Right lobe of liver (tissue), 6 donors: ENCODE results near the gene KCNJ6. TPM values are rescaled to one million over a fixed set of nuclear protein-coding genes. Genes with fewer than 3 reads are reported as not detected.

ENCODE experiments used
- ATAC-seq, 4 donors: fragments of 200-7000 bp; cut with Tn5 transposase; one replicate each; pipeline ENCODE4 v1.9.1; 2020; ENCODE audit warnings: mild to moderate bottlenecking in 4 of 4, moderate library complexity in 4 of 4
- DNase-seq, 3 donors: peaks; one replicate each; pipeline ENCODE4 v3.0.0-alpha.2; 2020
- H3K27ac ChIP-seq, 3 donors: fragments of 200-600 bp; one replicate each; pipeline ENCODE4 v1.8.0; 2022
- H3K27me3 ChIP-seq, 2 donors: fragments of 200-600 bp; one replicate each; pipeline ENCODE4 v1.8.0; 2022
- H3K36me3 ChIP-seq, 4 donors: fragments of 200-600 bp; sonication (generic) in 1 of 4; one replicate each; pipeline versions ENCODE4 v1.5.1 to v1.8.0; 2017 to 2022; ENCODE audit warnings: control low read depth in 1 of 4
- H3K4me1 ChIP-seq, 4 donors: fragments of 200-600 bp; sonication (generic) in 1 of 4; one replicate each; pipeline versions ENCODE4 v1.5.1 to v1.8.0; 2017 to 2022; ENCODE audit warnings: control low read depth in 1 of 4
- H3K4me3 ChIP-seq, 3 donors: fragments of 200-600 bp; one replicate each; pipeline ENCODE4 v1.8.0; 2022
- H3K9me3 ChIP-seq, 4 donors: fragments of 200-600 bp; sonication (generic) in 1 of 4; one replicate each; pipeline versions ENCODE4 v1.5.1 to v1.8.0; 2017 to 2022; ENCODE audit warnings: control low read depth in 1 of 4
- POLR2A ChIP-seq: fragments of 450-650 bp; IDR thresholded peaks from one replicate; pipeline ENCODE4 v1.6.1; 2017; ENCODE audit warnings: antibody characterized with exemption, mild to moderate bottlenecking
- WGBS: methylation state at CpG from one replicate; pipeline ENCODE4 v1.1.6; 2018; ENCODE audit warnings: low coverage, low lambda C conversion rate; ENCODE audit not compliant: insufficient coverage; ENCODE audit errors: missing lambda C conversion rate; 5-methylcytosine and 5-hydroxymethylcytosine counted together
- intact Hi-C, 2 donors: fragments of 100-400 bp; cut with DNase I; formaldehyde crosslinking; loops; one replicate each; pipeline versions ENCODE4 v1.11.2 to v1.14.1; 2022
- total RNA-seq, 6 experiments: library from RNA; depleted of rRNA in 2 of 6; stranded (reverse); fragments of >200 nt in 2 of 6; fragmentation: NEBNext Ultra II Directional in 3 of 6; extraction: Animal tissue kit (Norgen Biotek cat#: 25700) in 3 of 6; gene quantifications; one replicate each; pipeline versions ENCODE4 v1.1.0 to v1.2.4, GENCODE V29; 2016 to 2023
- TF ChIP-seq, protein P1 (sequence below), 4 donors: fragments of 200-600 bp in 3 of 4; fragments of 450-650 bp in 1 of 4; IDR thresholded peaks; one replicate each; pipeline versions ENCODE4 v1.5.1 to v1.8.0; 2016 to 2022; ENCODE audit warnings: antibody characterized with exemption in 4 of 4, mild to moderate bottlenecking in 2 of 4
- donor health status: DM: no; HTN: yes; CAD: no.
- donor health status: DM: no; HTN: no; CAD: no.
- donor health status: DM: no; HTN: no; CAD: no.
- donor health status: DM: no; HTN: yes; CAD: no.
- donor health status: DM: no; HTN: yes; CAD: no.

The KCNJ6 gene
- total RNA-seq, 6 experiments from 2014 or later, result under 0.01 to 0.12 TPM; not detected in 4

DNA sequence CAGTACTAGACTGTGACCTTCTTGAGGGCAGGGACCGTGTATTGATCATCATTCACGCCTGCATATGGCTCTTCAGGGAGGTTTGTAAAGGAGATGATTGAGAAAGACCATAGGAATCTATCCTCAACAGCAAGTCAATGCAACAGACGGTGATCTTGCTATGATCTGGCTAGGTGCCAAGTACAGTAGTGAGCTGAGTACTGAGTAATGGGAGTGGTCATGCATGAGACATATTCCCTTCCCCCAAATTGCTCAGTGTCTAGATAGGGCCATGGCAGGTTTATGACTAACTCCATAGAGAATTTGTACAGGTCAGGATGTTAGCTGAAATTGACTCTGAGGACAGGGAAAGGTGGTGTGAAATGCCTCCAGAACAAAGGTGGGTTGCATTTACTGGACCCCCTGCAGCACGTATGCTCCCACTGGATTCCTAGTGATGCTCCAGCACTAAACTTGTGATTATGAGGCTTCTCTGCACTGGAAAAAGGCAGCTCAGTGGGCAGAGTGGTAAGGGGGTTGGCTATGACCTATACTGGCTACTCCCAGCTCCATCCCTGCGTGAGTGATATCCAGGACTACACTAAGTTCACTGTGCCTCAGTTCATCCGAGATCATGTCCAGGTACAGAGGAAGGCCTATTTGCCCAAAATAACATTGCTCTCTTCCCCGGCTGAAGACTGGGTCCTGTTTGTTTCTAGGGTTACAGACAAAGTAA is 37.2 kb downstream of the KCNJ6 start:
- Histone ChIP-seq H3K4me3 (no peak overlapping the region), H3K27me3 (no peaks in the 10 kb centered on the region), H3K9me3 (no peaks in the 10 kb centered on the region), H3K27ac (no peak overlapping the region), H3K36me3 (no peaks in the 10 kb centered on the region), H3K4me1 (no peaks in the 10 kb centered on the region)
- no peak for ATAC-seq
- intact Hi-C loops, result no loop called here
- no peak for TF ChIP-seq POLR2A
- TF ChIP-seq, protein P1, sequence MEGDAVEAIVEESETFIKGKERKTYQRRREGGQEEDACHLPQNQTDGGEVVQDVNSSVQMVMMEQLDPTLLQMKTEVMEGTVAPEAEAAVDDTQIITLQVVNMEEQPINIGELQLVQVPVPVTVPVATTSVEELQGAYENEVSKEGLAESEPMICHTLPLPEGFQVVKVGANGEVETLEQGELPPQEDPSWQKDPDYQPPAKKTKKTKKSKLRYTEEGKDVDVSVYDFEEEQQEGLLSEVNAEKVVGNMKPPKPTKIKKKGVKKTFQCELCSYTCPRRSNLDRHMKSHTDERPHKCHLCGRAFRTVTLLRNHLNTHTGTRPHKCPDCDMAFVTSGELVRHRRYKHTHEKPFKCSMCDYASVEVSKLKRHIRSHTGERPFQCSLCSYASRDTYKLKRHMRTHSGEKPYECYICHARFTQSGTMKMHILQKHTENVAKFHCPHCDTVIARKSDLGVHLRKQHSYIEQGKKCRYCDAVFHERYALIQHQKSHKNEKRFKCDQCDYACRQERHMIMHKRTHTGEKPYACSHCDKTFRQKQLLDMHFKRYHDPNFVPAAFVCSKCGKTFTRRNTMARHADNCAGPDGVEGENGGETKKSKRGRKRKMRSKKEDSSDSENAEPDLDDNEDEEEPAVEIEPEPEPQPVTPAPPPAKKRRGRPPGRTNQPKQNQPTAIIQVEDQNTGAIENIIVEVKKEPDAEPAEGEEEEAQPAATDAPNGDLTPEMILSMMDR (IDR thresholded peaks at IDR 0.05), result no peak
- DNase-seq, result no peak
- 45% methylated on average over 7 of the region's 7 CpGs for WGBS

DNA sequence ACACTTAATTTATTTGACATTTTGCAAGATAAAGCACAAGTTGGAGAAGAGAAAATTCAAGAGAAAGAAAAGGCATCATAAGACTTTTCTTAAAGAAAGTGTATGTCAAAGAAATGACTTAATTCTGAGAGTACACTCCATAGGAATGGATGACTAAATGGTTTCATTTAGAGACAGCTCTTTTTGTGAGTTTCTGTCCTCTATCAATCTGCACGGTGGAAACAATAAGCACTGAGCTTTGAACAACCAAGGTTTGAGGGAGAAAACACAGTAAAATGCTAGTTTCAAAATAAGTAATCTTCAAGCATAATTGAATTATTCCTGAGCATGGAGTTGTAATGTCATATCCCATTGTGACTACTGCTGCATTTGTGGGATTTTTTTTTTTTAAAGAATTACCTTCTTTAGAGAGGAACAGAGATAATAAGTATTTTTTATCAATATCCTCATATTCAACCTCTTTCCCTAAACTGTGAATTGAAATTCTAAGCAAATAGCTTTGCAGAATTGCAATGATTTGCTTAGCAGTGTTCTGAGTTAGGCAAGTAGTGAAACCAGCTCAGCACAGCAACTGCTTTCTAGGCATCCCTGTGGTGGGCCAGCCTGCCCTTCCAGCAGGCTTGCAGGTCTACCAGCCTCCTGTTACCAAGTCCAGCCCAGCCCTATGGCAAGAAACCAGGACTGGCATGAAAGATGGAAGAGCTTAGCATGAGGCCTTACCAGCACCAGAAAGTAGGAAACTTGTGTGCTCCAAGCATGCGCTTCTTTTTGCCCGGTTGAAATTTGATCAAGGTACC is 38.2 kb downstream of the KCNJ6 start:
- no peaks in the 10 kb centered on the region for H3K27me3 ChIP-seq
- 43% methylated on average over 1 of the region's 3 CpGs for WGBS
- ATAC-seq (no peak), DNase-seq (no peak)
- intact Hi-C loops, result no loop called here
- H3K36me3 ChIP-seq, result no peaks in the 10 kb centered on the region
- H3K27ac ChIP-seq, result no peak overlapping the region
- no peak overlapping the region for H3K4me3 ChIP-seq
- no peaks in the 10 kb centered on the region for H3K9me3 ChIP-seq
- TF ChIP-seq POLR2A, result no peak
- TF ChIP-seq, protein P1 (IDR thresholded peaks at IDR 0.05), result no peak
- H3K4me1 ChIP-seq, result no peaks in the 10 kb centered on the region

DNA sequence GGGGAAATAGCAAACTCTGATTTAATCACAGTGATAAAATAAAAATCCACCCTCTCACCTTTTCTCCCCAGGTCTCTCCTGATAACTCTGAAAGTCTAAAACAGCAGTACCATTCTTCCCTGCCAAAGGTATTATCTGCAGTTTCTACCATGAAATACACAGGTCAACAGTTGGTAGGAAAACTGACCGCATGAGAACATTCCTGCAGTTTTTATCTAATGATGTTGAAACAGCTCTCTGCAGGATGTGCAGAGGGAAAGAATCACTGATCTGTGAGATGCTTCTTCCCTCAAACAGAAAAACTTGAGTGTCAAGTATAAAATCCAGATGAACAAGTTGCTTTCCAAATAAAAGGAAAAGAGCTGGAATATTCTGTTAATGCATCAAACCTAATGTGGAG is 39.1 kb downstream of the KCNJ6 start:
- no peak overlapping the region for H3K27ac ChIP-seq
- TF ChIP-seq POLR2A, result no peak
- TF ChIP-seq, protein P1 (IDR thresholded peaks at IDR 0.05), result no peak
- H3K4me3 ChIP-seq, result no peak overlapping the region
- H3K9me3 ChIP-seq, result no peaks in the 10 kb centered on the region
- H3K4me1 ChIP-seq, result no peaks in the 10 kb centered on the region
- no peak for DNase-seq
- no peaks in the 10 kb centered on the region for H3K36me3 ChIP-seq
- intact Hi-C loops, result no loop called here
- H3K27me3 ChIP-seq, result no peaks in the 10 kb centered on the region
- WGBS, result 21% methylated on average over 1 of the region's 1 CpG
- peak in 1 of 4 donors; percentile 32 for ATAC-seq

DNA sequence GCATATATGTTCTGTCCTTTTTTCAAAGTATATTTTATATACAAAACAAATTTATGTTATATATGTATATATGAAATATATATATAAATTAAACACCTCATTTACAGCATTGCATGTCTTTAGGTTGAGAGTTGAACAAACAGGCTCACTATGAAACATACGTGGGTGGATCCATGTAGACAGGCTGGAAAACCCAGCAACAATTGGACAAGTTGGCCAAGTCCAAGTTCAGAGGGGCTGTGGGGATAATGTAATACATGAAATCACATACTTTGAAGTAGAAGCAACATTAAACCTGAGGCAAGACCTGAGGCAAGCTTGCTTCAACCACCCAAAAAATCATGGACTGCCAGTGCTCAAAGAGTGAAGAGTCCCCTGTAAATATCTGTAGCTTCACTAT is 39.7 kb downstream of the KCNJ6 start:
- no peaks in the 10 kb centered on the region for H3K36me3 ChIP-seq
- H3K9me3 ChIP-seq, result no peaks in the 10 kb centered on the region
- WGBS, result 64% methylated on average over 1 of the region's 1 CpG
- no peak for ATAC-seq
- TF ChIP-seq, protein P1 (IDR thresholded peaks at IDR 0.05), result no peak
- no peak for TF ChIP-seq POLR2A
- DNase-seq, result no peak
- H3K4me3 ChIP-seq, result no peak overlapping the region
- intact Hi-C loops, result no loop called here
- H3K27me3 ChIP-seq, result no peaks in the 10 kb centered on the region
- no peaks in the 10 kb centered on the region for H3K4me1 ChIP-seq
- no peak overlapping the region for H3K27ac ChIP-seq
